Measurements from ENCODE around the gene HOXD3.

The HOXD3 gene

GRCh38 chr2:176167398-176167797 lies 10.3 kb downstream of the HOXD3 start:
- TF ChIP-seq, protein P1, sequence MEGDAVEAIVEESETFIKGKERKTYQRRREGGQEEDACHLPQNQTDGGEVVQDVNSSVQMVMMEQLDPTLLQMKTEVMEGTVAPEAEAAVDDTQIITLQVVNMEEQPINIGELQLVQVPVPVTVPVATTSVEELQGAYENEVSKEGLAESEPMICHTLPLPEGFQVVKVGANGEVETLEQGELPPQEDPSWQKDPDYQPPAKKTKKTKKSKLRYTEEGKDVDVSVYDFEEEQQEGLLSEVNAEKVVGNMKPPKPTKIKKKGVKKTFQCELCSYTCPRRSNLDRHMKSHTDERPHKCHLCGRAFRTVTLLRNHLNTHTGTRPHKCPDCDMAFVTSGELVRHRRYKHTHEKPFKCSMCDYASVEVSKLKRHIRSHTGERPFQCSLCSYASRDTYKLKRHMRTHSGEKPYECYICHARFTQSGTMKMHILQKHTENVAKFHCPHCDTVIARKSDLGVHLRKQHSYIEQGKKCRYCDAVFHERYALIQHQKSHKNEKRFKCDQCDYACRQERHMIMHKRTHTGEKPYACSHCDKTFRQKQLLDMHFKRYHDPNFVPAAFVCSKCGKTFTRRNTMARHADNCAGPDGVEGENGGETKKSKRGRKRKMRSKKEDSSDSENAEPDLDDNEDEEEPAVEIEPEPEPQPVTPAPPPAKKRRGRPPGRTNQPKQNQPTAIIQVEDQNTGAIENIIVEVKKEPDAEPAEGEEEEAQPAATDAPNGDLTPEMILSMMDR (IDR thresholded peaks at IDR 0.05): no peak
- no peak overlapping the region for H3K4me2 ChIP-seq (ENCODE audit: low read length)
- no peaks in the 10 kb centered on the region for H3K4me1 ChIP-seq
- no peak overlapping the region for H3K4me3 ChIP-seq (ENCODE audit: low read depth, low read length)
- H3K9ac ChIP-seq: no peak overlapping the region
- H3K27me3 ChIP-seq (ENCODE audit: control insufficient read depth, insufficient read depth, low read length): peaks cover 29% of the 10 kb centered on the region
- H3K9me3 ChIP-seq (ENCODE audit: control insufficient read depth, low read length): no peaks in the 10 kb centered on the region
- H2AFZ ChIP-seq: no peak overlapping the region
- H3K27ac ChIP-seq: no peak overlapping the region
- no peaks in the 10 kb centered on the region for H3K79me2 ChIP-seq
- H3K36me3 ChIP-seq (ENCODE audit: control insufficient read depth, insufficient read depth, low read length): peaks cover 3% of the 10 kb centered on the region

- Histone ChIP-seq H3K4me3 (ENCODE audit: low read depth, low read length) (no peak overlapping the region), H3K4me1 (no peaks in the 10 kb centered on the region), H3K27me3 (ENCODE audit: control insufficient read depth, insufficient read depth, low read length) (peaks cover 26% of the 10 kb centered on the region), H3K79me2 (no peaks in the 10 kb centered on the region), H3K9me3 (ENCODE audit: control insufficient read depth, low read length) (no peaks in the 10 kb centered on the region), H2AFZ (no peak overlapping the region), H3K9ac (no peak overlapping the region), H3K4me2 (ENCODE audit: low read length) (no peak overlapping the region), H3K27ac (no peak overlapping the region), H3K36me3 (ENCODE audit: control insufficient read depth, insufficient read depth, low read length) (no peaks in the 10 kb centered on the region)
- TF ChIP-seq, protein P1 (IDR thresholded peaks at IDR 0.05): no peak
Measured at GRCh38 chr2:176169181-176169580, 12.1 kb downstream of the HOXD3 start.

- TF ChIP-seq, protein P1 (IDR thresholded peaks at IDR 0.05): no peak
- no peaks in the 10 kb centered on the region for H3K36me3 ChIP-seq (ENCODE audit: control insufficient read depth, insufficient read depth, low read length)
- no peaks in the 10 kb centered on the region for H3K4me1 ChIP-seq
- H3K9ac ChIP-seq: no peak overlapping the region
- H3K27me3 ChIP-seq (ENCODE audit: control insufficient read depth, insufficient read depth, low read length): peaks cover 21% of the 10 kb centered on the region
- no peaks in the 10 kb centered on the region for H3K9me3 ChIP-seq (ENCODE audit: control insufficient read depth, low read length)
- H3K27ac ChIP-seq: no peak overlapping the region
- H3K4me2 ChIP-seq (ENCODE audit: low read length): no peak overlapping the region
- no peak overlapping the region for H3K4me3 ChIP-seq (ENCODE audit: low read depth, low read length)
- no peak overlapping the region for H2AFZ ChIP-seq
- no peaks in the 10 kb centered on the region for H3K79me2 ChIP-seq
Measured at GRCh38 chr2:176169711-176170110, 12.6 kb downstream of the HOXD3 start.

GRCh38 chr2:176170602-176171305 lies 13.6 kb downstream of the HOXD3 start:
- H3K4me3 ChIP-seq (ENCODE audit: low read depth, low read length): no peak overlapping the region
- peaks cover 15% of the 10 kb centered on the region for H3K27me3 ChIP-seq (ENCODE audit: control insufficient read depth, insufficient read depth, low read length)
- H3K9me3 ChIP-seq (ENCODE audit: control insufficient read depth, low read length): no peaks in the 10 kb centered on the region
- no peaks in the 10 kb centered on the region for H3K36me3 ChIP-seq (ENCODE audit: control insufficient read depth, insufficient read depth, low read length)
- H3K4me1 ChIP-seq: no peaks in the 10 kb centered on the region
- TF ChIP-seq, protein P1 (IDR thresholded peaks at IDR 0.05): no peak
- H3K79me2 ChIP-seq: no peaks in the 10 kb centered on the region
- H3K9ac ChIP-seq: no peak overlapping the region
- H3K27ac ChIP-seq: no peak overlapping the region
- no peak overlapping the region for H3K4me2 ChIP-seq (ENCODE audit: low read length)
- H2AFZ ChIP-seq: no peak overlapping the region
